ENCODE measurements around the gene FAM98A.

FAM98A gene

GRCh38 chr2:33589444-33589843, 9.7 kb downstream of the FAM98A start:
- Histone ChIP-seq H3K4me3 (ENCODE audit: insufficient read depth, low read length, poor library complexity, severe bottlenecking) (no peak overlapping the region), H3K27me3 (ENCODE audit: low read length) (no peaks in the 10 kb centered on the region), H3K36me3 (ENCODE audit: low read length) (peaks cover 84% of the 10 kb centered on the region), H2AFZ (ENCODE audit: low read depth, low read length, severe bottlenecking) (no peak overlapping the region), H3K4me2 (ENCODE audit: low read depth, low read length, poor library complexity, severe bottlenecking) (no peak overlapping the region), H3K9me2 (replicated peaks; ENCODE audit: insufficient read depth, low read length) (no peaks in the 10 kb centered on the region), H3K9me3 (ENCODE audit: insufficient read depth, low read length) (no peaks in the 10 kb centered on the region), H3F3A (ENCODE audit: insufficient read depth) (peaks cover 2% of the 10 kb centered on the region; the same call in 1 of the 2 replicates), H3K27ac (ENCODE audit: low read depth, low read length) (no peak overlapping the region), H3K9ac (ENCODE audit: low read length) (no peak overlapping the region), H3K79me2 (ENCODE audit: insufficient read depth, low read length) (peaks cover 14% of the 10 kb centered on the region), H4K20me1 (ENCODE audit: low read depth, low read length) (no peaks in the 10 kb centered on the region)
- no peak for TF ChIP-seq EZH2phosphoT487 (conservative IDR thresholded peaks at IDR 0.05; ENCODE audit: low read length)

- Histone ChIP-seq H3F3A (ENCODE audit: insufficient read depth) (peaks cover 14% of the 10 kb centered on the region), H2AFZ (ENCODE audit: low read depth, low read length, severe bottlenecking) (no peak overlapping the region), H3K36me3 (ENCODE audit: low read length) (peaks cover 82% of the 10 kb centered on the region), H3K9me2 (replicated peaks; ENCODE audit: insufficient read depth, low read length) (no peaks in the 10 kb centered on the region), H3K4me3 (ENCODE audit: insufficient read depth, low read length, poor library complexity, severe bottlenecking) (no peak overlapping the region), H3K27ac (ENCODE audit: low read depth, low read length) (no peak overlapping the region), H3K9me3 (ENCODE audit: insufficient read depth, low read length) (no peaks in the 10 kb centered on the region), H3K4me2 (ENCODE audit: low read depth, low read length, poor library complexity, severe bottlenecking) (no peak overlapping the region), H3K9ac (ENCODE audit: low read length) (no peak overlapping the region), H3K79me2 (ENCODE audit: insufficient read depth, low read length) (peaks cover 5% of the 10 kb centered on the region; the same call in 1 of the 2 replicates), H4K20me1 (ENCODE audit: low read depth, low read length) (no peaks in the 10 kb centered on the region), H3K27me3 (ENCODE audit: low read length) (no peaks in the 10 kb centered on the region)
- no peak for TF ChIP-seq EZH2phosphoT487 (conservative IDR thresholded peaks at IDR 0.05; ENCODE audit: low read length)
- TF ChIP-seq, protein P1, sequence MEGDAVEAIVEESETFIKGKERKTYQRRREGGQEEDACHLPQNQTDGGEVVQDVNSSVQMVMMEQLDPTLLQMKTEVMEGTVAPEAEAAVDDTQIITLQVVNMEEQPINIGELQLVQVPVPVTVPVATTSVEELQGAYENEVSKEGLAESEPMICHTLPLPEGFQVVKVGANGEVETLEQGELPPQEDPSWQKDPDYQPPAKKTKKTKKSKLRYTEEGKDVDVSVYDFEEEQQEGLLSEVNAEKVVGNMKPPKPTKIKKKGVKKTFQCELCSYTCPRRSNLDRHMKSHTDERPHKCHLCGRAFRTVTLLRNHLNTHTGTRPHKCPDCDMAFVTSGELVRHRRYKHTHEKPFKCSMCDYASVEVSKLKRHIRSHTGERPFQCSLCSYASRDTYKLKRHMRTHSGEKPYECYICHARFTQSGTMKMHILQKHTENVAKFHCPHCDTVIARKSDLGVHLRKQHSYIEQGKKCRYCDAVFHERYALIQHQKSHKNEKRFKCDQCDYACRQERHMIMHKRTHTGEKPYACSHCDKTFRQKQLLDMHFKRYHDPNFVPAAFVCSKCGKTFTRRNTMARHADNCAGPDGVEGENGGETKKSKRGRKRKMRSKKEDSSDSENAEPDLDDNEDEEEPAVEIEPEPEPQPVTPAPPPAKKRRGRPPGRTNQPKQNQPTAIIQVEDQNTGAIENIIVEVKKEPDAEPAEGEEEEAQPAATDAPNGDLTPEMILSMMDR (IDR thresholded peaks at IDR 0.05; ENCODE audit: insufficient read depth, low read length, poor library complexity, severe bottlenecking), result no peak
These were observed 10.9 kb downstream of the FAM98A start for GRCh38 chr2:33588232-33588631.

- Histone ChIP-seq H3K4me2 (ENCODE audit: low read depth, low read length, poor library complexity, severe bottlenecking) (no peak overlapping the region), H3K36me3 (ENCODE audit: low read length) (peaks cover 77% of the 10 kb centered on the region), H3K4me3 (ENCODE audit: insufficient read depth, low read length, poor library complexity, severe bottlenecking) (no peak overlapping the region), H4K20me1 (ENCODE audit: low read depth, low read length) (no peaks in the 10 kb centered on the region), H3K9me3 (ENCODE audit: insufficient read depth, low read length) (no peaks in the 10 kb centered on the region), H3F3A (ENCODE audit: insufficient read depth) (peaks cover 21% of the 10 kb centered on the region), H3K27ac (ENCODE audit: low read depth, low read length) (no peak overlapping the region), H3K27me3 (ENCODE audit: low read length) (no peaks in the 10 kb centered on the region), H3K79me2 (ENCODE audit: insufficient read depth, low read length) (peaks cover 5% of the 10 kb centered on the region; the same call in 1 of the 2 replicates), H2AFZ (ENCODE audit: low read depth, low read length, severe bottlenecking) (no peak overlapping the region), H3K9me2 (replicated peaks; ENCODE audit: insufficient read depth, low read length) (no peaks in the 10 kb centered on the region), H3K9ac (ENCODE audit: low read length) (no peak overlapping the region)
- TF ChIP-seq EZH2phosphoT487 (conservative IDR thresholded peaks at IDR 0.05; ENCODE audit: low read length), result no peak
- TF ChIP-seq, protein P1 (IDR thresholded peaks at IDR 0.05; ENCODE audit: insufficient read depth, low read length, poor library complexity, severe bottlenecking), result no peak
These were observed 12.3 kb downstream of the FAM98A start for GRCh38 chr2:33586766-33587165.

DNA sequence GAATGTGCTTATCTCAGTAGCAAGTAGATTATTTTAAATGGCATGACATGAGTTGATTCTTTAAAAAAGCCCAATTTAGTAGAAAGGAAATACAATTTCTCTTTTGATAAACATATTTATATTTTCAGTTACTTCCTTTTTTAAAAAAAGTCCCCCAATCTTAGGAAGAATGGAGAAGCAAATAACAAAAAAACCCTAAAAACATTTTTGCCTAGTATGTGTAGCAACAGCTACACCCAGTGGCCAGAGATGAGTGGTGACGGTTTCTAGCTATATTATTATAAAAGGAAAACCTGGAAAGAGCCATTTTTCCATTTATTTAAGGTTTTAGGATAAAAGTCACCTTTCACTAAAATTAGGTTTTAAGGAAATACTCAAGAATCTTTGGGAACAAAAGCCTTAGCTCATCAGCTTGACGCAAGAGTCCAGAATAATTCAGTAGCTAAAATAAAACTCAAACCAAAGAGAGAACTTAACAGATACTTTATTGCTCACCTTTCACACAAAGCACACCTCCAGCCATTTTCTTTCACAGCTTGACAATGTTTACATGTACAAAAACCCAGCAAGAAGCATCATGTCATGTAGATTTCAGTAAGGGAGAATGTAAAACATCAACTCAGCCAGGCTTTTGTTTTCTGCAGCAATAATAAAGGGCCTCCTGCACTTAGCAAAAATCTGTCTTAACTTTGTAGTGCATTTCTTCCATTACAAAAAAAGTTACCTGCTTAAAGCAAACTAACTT, 15.7 kb downstream of the FAM98A start:
- Histone ChIP-seq H3K4me2 (ENCODE audit: low read depth, low read length, poor library complexity, severe bottlenecking) (peak overlapping the region; percentile 53), H3K27me3 (ENCODE audit: low read length) (no peaks in the 10 kb centered on the region), H3K9ac (ENCODE audit: low read length) (peak overlapping the region; percentile 15; the same call in 1 of the 2 replicates), H3K27ac (ENCODE audit: low read depth, low read length) (peak overlapping the region; percentile 76), H3F3A (ENCODE audit: insufficient read depth) (peaks cover 21% of the 10 kb centered on the region), H3K36me3 (ENCODE audit: low read length) (peaks cover 55% of the 10 kb centered on the region), H3K4me3 (ENCODE audit: insufficient read depth, low read length, poor library complexity, severe bottlenecking) (no peak overlapping the region), H3K9me2 (replicated peaks; ENCODE audit: insufficient read depth, low read length) (no peaks in the 10 kb centered on the region), H3K9me3 (ENCODE audit: insufficient read depth, low read length) (no peaks in the 10 kb centered on the region), H2AFZ (ENCODE audit: low read depth, low read length, severe bottlenecking) (no peak overlapping the region), H3K79me2 (ENCODE audit: insufficient read depth, low read length) (no peaks in the 10 kb centered on the region), H4K20me1 (ENCODE audit: low read depth, low read length) (no peaks in the 10 kb centered on the region)
- no peak for TF ChIP-seq EZH2phosphoT487 (conservative IDR thresholded peaks at IDR 0.05; ENCODE audit: low read length)
- TF ChIP-seq, protein P1 (IDR thresholded peaks at IDR 0.05; ENCODE audit: insufficient read depth, low read length, poor library complexity, severe bottlenecking), result peak; percentile 94

All from SU-DHL-6 (cell line).